ENCODE data around the gene C1orf159.

DNA sequence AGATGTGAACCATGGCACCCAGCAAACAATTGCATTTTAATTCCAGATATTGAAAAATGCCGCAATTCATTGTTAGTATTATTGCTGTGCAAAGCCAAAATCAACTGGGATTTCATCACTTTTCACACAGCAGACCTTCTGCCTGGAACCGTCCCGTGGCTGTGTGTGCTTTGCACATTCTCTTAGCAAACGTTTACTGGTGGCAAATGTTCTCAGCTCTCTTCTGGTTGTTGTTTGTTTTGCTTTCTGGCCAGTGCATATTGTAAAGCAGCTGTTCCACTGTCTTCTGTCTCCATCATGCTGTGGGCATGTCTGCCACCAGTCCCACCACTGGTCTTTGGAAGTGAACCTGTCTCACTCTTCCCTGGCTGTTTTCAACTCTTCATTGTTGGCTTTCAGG is 38.0 kb upstream of the C1orf159 start:
- TF ChIP-seq EZH2 (IDR thresholded peaks at IDR 0.05; ENCODE audit: low read length, missing control alignments) = no peak
- TF ChIP-seq, protein P1, sequence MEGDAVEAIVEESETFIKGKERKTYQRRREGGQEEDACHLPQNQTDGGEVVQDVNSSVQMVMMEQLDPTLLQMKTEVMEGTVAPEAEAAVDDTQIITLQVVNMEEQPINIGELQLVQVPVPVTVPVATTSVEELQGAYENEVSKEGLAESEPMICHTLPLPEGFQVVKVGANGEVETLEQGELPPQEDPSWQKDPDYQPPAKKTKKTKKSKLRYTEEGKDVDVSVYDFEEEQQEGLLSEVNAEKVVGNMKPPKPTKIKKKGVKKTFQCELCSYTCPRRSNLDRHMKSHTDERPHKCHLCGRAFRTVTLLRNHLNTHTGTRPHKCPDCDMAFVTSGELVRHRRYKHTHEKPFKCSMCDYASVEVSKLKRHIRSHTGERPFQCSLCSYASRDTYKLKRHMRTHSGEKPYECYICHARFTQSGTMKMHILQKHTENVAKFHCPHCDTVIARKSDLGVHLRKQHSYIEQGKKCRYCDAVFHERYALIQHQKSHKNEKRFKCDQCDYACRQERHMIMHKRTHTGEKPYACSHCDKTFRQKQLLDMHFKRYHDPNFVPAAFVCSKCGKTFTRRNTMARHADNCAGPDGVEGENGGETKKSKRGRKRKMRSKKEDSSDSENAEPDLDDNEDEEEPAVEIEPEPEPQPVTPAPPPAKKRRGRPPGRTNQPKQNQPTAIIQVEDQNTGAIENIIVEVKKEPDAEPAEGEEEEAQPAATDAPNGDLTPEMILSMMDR (conservative IDR thresholded peaks at IDR 0.05 in 1 of 2, IDR thresholded peaks at IDR 0.05 in 1 of 2; ENCODE audit: low read depth in 1 of 2, low read length in 2 of 2) = no peak
